ENCODE results near the gene DUSP21.
A peak's percentile ranks its signal among the peaks of the same experiment; 100 is the strongest.
"Not testable (repeated sequence)": the region's sequence is repeated elsewhere in the genome, so short reads cannot be mapped to it uniquely, and the experiment has no call there.

The DUSP21 gene

GRCh38 chrX:44843753-44844152 is at the start of gene DUSP21:
Gene DUSP21, plus strand, starts transcription at chrX:44844021. Its CDS starts 112 bp downstream, at chrX:44844133.
- no peak for DNase-seq (ENCODE audit: low read depth in 2 of 2)

GRCh38 chrX:44795945-44796450 is 47.8 kb upstream of the DUSP21 start:
- DNase-seq (ENCODE audit: low read depth in 2 of 2), result no peak

GRCh38 chrX:44802613-44803012 is 41.2 kb upstream of the DUSP21 start:
- DNase-seq (ENCODE audit: low read depth in 2 of 2), result no peak

GRCh38 chrX:44815681-44816080 is 28.1 kb upstream of the DUSP21 start:
- DNase-seq (ENCODE audit: low read depth in 2 of 2), result no peak

GRCh38 chrX:44816367-44816766 is 27.5 kb upstream of the DUSP21 start:
- DNase-seq (ENCODE audit: low read depth in 2 of 2), result no peak

GRCh38 chrX:44817029-44817428 is 26.8 kb upstream of the DUSP21 start:
- DNase-seq (ENCODE audit: low read depth in 2 of 2), result no peak

- no peak for DNase-seq (ENCODE audit: low read depth in 2 of 2)
These were observed 21.2 kb upstream of the DUSP21 start for GRCh38 chrX:44822601-44823000.

GRCh38 chrX:44823193-44823592 is 20.6 kb upstream of the DUSP21 start:
- DNase-seq (ENCODE audit: low read depth in 2 of 2), result not testable (repeated sequence)

- DNase-seq (ENCODE audit: low read depth in 2 of 2), result no peak
These were observed 15.7 kb upstream of the DUSP21 start for GRCh38 chrX:44828008-44828605.

- DNase-seq (ENCODE audit: low read depth in 2 of 2), result no peak
These were observed 14.0 kb upstream of the DUSP21 start for GRCh38 chrX:44829832-44830231.

GRCh38 chrX:44842550-44843317 is 1.1 kb upstream of the DUSP21 start:
- no peak for DNase-seq (ENCODE audit: low read depth in 2 of 2)

GRCh38 chrX:44843318-44843702 is 511 bp upstream of the DUSP21 start:
- no peak for DNase-seq (ENCODE audit: low read depth in 2 of 2)

- DNase-seq (ENCODE audit: low read depth in 2 of 2), result no peak
These were observed 383 bp downstream of the DUSP21 start for GRCh38 chrX:44844204-44844603.

GRCh38 chrX:44850891-44851290 is 7.1 kb downstream of the DUSP21 start:
- not testable (repeated sequence) for DNase-seq (ENCODE audit: low read depth in 2 of 2)

GRCh38 chrX:44871114-44871645 is 27.4 kb downstream of the DUSP21 start:
- DNase-seq (ENCODE audit: low read depth in 2 of 2), result no peak

GRCh38 chrX:44871931-44872820 is 28.4 kb downstream of the DUSP21 start:
- DNase-seq (ENCODE audit: low read depth in 2 of 2), result no peak

GRCh38 chrX:44872821-44873414 is 29.1 kb downstream of the DUSP21 start, which contains the start of gene KDM6A:
Gene KDM6A, plus strand, starts transcription at chrX:44873188. Its CDS starts 364 bp downstream, at chrX:44873552.
- peak; percentile 92 to 100 for DNase-seq (ENCODE audit: low read depth in 2 of 2)

- peak in 1 of 2 donors; percentile 31 for DNase-seq (ENCODE audit: low read depth in 2 of 2)
These were observed 29.8 kb downstream of the DUSP21 start for GRCh38 chrX:44873415-44874276.

- DNase-seq (ENCODE audit: low read depth in 2 of 2), result no peak
These were observed 30.8 kb downstream of the DUSP21 start for GRCh38 chrX:44874420-44875184.

- DNase-seq (ENCODE audit: low read depth in 2 of 2), result no peak
These were observed 31.3 kb downstream of the DUSP21 start for GRCh38 chrX:44875185-44875489.

Data from stimulated activated CD8-positive, alpha-beta memory T cell treated with anti-CD3 and anti-CD28 coated beads, Interleukin-15, amount 100 ng/mL, for 4 hours (primary cell).